B cell (primary cell): Measurements from ENCODE around the gene MTMR10.

Experiments
- CTCF ChIP-seq: fragments of 200-600 bp; IDR thresholded peaks from one replicate; pipeline ENCODE4 v1.8.0; 2022; ENCODE audit warnings: antibody characterized with exemption, mild to moderate bottlenecking
- EZH2 ChIP-seq: IDR thresholded peaks from 2 replicates; pipeline ENCODE4 v1.6.1; 2012; ENCODE audit warnings: borderline replicate concordance, low read depth, mild to moderate bottlenecking, moderate library complexity, low read length; ENCODE audit not compliant: insufficient read depth, poor library complexity, severe bottlenecking

- TF ChIP-seq CTCF (no peak), EZH2 (no peak)
Measured at GRCh38 chr15:30903497-30904187, 87.8 kb downstream of the MTMR10 start, which contains the start of gene FAN1.
